NCI-H510A treated with DMSO at 0.1 percent for 48 hours (cell line): ENCODE data around the gene CENPI.
"Not testable (repeated sequence)": the region's sequence is repeated elsewhere in the genome, so short reads cannot be mapped to it uniquely, and the experiment has no call there.

ENCODE experiments used
- DNase-seq: peaks from one replicate; lab custom pipeline; 2025; lab: John Stamatoyannopoulos, UW

The CENPI gene

DNA sequence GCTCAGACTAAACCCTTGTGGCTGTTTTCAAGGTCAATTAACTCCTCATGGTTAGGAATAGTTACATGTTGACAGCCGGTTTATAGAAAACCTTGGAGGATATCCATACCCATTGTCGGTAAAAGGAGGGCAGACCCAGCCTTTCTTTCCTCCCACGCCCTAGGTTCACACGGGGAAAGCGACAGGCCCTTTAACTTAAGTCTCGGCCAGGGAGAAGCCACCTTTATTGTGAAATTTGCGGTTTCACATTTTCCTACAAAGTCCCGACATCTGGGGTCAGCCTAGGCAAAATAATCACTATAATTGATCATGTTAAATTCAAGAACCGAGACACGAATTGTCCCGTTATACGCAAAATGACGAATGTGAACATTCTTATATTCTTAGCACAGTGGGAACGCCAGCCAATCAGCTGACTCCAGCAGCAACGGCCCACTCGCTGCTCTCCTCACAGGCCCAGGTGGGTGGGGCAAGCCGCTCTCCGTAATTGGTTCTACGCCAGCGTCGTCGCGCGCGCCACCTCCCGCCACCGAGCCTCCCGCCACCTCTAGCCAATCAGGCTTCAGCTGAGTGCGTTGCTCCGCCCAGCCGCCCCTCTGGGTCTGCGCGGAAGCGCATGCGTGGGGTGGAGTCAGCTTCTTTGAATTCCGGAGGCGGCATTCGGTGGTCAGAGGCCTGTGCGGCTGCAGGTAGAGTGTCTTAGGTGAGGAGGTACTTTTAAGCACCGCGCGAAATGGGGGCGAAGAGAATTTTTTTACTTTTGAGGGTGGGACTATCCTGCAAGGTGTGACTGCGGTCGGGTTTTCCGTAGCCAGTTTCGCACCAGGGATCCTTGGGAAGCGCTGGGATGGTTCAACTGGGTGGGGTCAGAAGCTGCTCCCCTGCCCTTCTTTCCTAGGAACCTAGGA is at the start of gene CENPI:
TSS of gene CENPI (plus strand) at position 659 of the 908 bp plus-strand sequence. CDS start 2,867 bp downstream, outside the sequence.
- peak; percentile 89 for DNase-seq

- peak; percentile 37 for DNase-seq
Measured at GRCh38 chrX:101051153-101051548, 46.9 kb upstream of the CENPI start.

GRCh38 chrX:101051549-101052302 is 46.3 kb upstream of the CENPI start, which contains the start of gene TRMT2B:
Gene TRMT2B (minus strand): TSS chrX:101052111. CDS start chrX:101042289, 9,822 bp downstream.
- DNase-seq: peak; percentile 81

DNA sequence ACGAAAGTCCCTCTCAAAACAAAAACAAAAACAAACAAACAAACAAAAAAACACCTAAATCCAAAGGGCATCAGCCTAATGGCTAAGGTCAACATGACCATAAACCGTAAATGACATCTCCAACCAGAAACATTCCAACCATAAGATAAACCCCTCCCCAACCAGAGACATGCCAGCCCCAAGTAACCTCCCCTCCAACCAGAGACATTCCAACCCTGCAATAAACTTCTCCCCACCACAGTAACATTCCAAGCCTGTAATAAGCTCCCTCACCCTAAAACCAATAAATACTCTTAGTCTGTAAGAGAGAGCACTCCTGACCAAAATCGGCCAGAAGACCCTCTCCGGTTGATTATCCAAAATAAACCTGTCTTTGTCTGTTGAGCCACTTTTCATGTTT is 41.5 kb upstream of the CENPI start:
- DNase-seq: not testable (repeated sequence)

- DNase-seq: no peak
Measured at GRCh38 chrX:101057093-101057714, 40.8 kb upstream of the CENPI start.

DNA sequence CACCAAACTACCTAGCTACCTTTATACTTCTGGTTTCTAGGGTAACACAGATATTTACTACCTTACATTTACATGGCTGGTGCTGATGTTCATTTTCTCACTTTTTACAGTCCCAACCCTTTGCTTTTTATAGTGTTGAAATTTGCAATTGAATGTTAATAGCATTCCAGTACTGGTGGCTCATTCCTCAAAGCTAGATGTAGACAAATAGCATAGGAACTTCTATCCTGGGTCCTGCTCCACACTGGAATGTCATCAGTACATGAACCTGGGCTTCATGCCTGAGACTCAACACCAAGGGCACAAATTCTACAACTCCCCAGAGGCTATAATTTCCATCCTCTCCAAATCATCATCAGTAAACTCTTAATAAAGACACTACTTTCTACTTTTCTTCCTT is 35.8 kb upstream of the CENPI start:
- DNase-seq: no peak

DNA sequence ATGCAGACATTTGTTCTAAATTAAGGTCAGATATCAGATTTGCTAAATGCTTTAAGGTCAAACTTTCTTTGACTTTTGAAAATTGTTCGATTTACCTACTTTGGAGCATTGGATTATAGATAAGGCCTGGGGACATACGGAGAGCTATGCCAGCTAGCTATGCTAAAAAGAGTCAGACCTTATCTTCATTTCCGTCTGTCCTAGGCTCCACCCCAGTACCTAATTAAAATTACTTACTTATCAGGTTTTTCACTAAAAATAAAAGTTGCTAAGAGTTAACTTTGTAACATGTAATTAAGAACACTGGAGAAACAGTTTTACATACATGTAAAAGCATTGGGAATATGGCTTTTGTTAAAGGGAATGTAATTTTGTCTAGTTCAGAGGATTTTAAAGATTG is 26.4 kb upstream of the CENPI start:
- DNase-seq: no peak

- DNase-seq: peak; percentile 9
Measured at GRCh38 chrX:101078716-101079598, 19.0 kb upstream of the CENPI start, which contains the start of gene TMEM35A. Gene TMEM35A (plus strand): TSS chrX:101078879. CDS start chrX:101079003, 124 bp downstream.

DNA sequence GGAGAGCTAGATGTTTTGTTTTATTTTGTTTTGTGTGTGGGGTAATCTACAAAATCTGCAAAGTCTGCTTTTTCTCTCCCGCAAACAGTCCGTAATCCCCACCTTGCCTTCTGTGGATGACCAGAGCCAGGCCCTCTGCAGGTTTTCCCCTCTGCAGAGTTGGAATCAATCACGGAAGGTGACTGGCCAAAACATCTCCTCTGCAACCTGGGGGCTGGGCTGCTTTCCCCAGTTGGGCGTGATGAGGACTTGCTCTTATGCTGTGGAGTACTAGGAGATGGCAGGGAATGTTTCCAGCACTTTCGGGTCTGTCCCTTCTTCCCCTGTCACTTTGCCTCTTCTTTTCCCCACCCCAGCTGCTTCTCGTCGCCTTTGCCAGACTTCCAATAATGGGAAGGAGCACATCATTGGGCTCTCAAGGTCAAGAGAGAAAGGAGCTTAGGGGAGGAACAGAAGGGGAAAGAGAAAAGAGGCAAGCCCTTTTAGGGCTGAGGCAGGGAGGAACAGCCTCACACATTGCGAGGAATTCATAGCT is 18.2 kb upstream of the CENPI start:
- no peak for DNase-seq

DNA sequence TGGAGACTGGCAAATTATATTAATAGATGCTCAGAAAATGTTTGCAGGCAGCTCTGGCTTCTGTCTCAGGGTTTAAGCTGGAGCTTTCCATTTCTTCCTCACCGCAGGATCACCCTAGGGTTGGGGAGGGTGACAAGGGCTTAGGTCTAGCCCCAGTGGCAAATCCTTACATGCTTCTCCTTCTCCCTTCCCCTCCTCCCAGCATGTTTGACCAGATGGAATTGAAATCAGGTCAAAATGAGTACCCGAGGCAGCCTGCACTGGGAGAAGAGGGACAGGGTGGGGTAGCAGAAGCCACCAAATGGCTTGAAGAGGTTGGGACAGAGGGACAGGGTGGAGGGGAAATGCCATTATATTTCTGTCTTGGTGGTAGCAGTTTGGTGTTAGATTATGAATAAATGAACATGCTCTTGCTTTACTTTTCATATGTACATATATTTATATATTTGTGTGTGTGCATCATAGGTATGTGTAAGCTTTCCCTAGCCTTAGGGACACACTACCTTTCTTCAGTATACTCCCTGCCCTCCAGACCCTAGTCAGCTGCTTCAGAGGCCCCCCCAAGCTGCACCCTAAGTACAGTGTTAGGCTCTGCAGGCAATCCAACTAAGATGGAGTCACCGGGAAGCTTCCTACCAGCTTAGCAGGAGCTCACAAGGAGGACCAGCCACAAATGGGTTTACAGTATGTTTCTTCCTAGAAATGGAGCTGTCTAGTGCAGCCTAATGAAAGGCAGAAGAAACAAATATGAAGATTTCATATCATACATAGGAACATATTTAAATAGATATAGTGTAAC is 17.5 kb upstream of the CENPI start:
- DNase-seq: no peak

DNA sequence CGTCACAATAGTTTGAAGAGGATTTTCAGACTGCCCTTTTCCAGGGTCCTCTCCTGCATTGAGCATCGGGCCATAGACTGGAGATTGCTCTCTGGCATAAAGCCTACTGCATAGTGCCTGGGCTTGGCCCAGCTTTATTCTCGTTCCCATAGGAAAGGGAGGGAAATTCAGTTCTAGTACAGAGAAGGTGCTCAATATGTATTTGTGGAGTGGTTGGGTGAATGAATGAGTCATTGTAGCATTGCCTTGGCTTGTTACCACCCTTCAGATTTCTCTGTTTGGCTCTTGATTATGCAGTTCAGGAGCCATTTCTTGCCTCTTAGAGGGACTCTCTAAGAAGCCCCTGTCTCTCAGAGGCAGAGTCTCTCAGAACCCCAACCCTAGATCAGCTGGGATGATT is 16.8 kb upstream of the CENPI start:
- no peak for DNase-seq

- DNase-seq: peak; percentile 1
Measured at GRCh38 chrX:101091817-101092216, 6.2 kb upstream of the CENPI start.

DNA sequence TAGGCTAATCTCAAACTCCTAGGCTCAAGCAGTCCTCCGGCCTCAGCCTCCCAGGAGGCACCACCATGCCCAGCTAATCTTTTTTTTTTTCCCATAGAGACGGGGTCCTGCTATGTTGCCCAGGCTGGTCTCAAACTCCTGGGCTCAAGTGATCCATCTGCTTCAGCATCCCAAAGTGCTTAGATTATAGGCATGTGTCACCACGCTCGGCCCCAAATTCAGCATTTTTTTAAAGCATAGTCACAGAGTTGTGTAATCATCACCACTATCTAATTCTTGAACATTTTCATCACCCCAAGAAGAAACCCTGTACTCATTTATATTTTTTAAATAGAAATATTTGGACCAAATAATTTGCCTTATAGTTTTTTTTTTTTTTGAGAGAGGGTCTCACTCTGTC is 10.3 kb downstream of the CENPI start:
- DNase-seq: no peak

GRCh38 chrX:101117701-101118100 is 19.7 kb downstream of the CENPI start:
- DNase-seq: no peak

DNA sequence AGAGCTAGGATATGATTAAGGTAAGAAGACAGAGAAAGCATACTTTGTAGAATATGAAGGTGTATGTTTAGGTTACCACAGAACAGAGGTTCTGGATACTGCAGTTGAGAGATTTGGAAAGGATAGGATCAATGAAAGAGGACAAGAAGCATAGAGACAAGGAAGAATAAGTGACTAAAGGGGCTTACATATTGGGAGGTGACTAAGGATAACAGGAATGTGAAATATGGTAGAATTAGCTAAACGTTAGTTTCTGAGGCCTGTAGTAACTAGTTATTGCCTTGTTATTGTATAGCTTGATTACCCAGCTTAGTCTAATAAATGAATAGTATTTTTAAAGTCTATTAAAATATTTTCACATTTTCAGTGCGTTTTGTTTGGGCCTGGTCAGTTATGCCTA is 38.2 kb downstream of the CENPI start:
- DNase-seq: no peak
